GM12864 (cell line): ENCODE data around the gene KRT1.

Source experiments
- DNase-seq: peaks from one replicate; pipeline ENCODE4 v3.0.0-alpha.2; 2011; ENCODE audit warnings: low read depth
- H3K4me3 ChIP-seq: 2 replicates; pipeline ENCODE4 v1.5.1; 2011; ENCODE audit warnings: mild to moderate bottlenecking, low read depth, low read length, control low read depth
- TF ChIP-seq, protein P1 (sequence below): IDR thresholded peaks from 2 replicates; pipeline ENCODE4 v1.5.1; 2011; ENCODE audit warnings: low read depth, mild to moderate bottlenecking, moderate library complexity, low read length, control low read depth, inconsistent platforms; ENCODE audit errors: missing control alignments

Gene KRT1

DNA sequence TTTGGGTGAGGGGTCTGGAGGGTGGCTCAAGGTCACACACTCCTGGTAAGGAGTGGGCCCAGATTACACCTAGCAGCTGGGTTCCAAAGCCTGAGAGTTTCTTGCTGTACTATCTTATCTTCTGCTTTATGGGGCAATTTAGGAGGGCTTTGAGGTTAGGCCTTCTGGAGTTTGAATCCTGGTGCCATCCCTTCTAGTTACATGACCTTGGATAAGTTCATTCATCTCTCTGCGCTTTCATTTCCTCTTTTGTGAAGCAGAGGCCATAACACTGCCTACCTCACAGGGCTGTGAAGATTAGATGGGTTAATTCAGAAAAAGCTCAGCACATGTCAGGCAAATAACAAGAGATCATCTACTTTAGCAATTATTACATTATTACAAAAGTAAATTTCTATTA lies 30.5 kb upstream of the KRT1 start:
- TF ChIP-seq, protein P1, sequence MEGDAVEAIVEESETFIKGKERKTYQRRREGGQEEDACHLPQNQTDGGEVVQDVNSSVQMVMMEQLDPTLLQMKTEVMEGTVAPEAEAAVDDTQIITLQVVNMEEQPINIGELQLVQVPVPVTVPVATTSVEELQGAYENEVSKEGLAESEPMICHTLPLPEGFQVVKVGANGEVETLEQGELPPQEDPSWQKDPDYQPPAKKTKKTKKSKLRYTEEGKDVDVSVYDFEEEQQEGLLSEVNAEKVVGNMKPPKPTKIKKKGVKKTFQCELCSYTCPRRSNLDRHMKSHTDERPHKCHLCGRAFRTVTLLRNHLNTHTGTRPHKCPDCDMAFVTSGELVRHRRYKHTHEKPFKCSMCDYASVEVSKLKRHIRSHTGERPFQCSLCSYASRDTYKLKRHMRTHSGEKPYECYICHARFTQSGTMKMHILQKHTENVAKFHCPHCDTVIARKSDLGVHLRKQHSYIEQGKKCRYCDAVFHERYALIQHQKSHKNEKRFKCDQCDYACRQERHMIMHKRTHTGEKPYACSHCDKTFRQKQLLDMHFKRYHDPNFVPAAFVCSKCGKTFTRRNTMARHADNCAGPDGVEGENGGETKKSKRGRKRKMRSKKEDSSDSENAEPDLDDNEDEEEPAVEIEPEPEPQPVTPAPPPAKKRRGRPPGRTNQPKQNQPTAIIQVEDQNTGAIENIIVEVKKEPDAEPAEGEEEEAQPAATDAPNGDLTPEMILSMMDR, result no peak
- H3K4me3 ChIP-seq, result no peak overlapping the region
- no peak for DNase-seq

GRCh38 chr12:52708010-52708409 lies 27.8 kb upstream of the KRT1 start:
- TF ChIP-seq, protein P1, result no peak
- DNase-seq, result no peak
- H3K4me3 ChIP-seq, result no peak overlapping the region

DNA sequence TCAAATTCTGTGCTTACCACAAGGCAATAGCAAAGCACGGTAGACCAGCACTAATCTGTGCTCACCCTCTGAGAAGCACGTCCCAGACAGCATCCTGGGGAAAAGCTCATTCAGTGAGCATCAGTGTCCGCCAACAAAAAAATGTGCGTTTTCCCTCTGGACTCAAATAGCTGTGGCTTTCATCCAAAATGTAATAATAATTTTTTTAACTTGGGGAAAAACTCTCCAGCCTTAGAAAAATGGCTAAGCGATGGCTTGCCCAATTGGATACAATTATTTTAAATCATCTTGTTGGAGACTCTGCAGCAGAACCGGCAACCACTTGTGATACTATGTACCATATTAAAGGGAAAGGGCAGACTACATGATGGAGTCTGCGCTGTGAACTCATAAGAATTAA lies 24.3 kb upstream of the KRT1 start:
- H3K4me3 ChIP-seq, result no peak overlapping the region
- no peak for DNase-seq
- TF ChIP-seq, protein P1, result no peak

GRCh38 chr12:52703878-52704277 lies 23.7 kb upstream of the KRT1 start:
- H3K4me3 ChIP-seq, result no peak overlapping the region
- TF ChIP-seq, protein P1, result no peak
- DNase-seq, result no peak

- DNase-seq, result no peak
- H3K4me3 ChIP-seq, result no peak within 1 kb of the TSS
- TF ChIP-seq, protein P1, result no peak
Measured at GRCh38 chr12:52703424-52703823, 23.2 kb upstream of the KRT1 start, which contains the start of gene KRT77. TSS of gene KRT77 (minus strand) at chr12:52703524. CDS start at chr12:52703434, 90 bp downstream.

GRCh38 chr12:52702338-52702737 lies 22.1 kb upstream of the KRT1 start:
- TF ChIP-seq, protein P1, result no peak
- no peak overlapping the region for H3K4me3 ChIP-seq
- DNase-seq, result no peak

DNA sequence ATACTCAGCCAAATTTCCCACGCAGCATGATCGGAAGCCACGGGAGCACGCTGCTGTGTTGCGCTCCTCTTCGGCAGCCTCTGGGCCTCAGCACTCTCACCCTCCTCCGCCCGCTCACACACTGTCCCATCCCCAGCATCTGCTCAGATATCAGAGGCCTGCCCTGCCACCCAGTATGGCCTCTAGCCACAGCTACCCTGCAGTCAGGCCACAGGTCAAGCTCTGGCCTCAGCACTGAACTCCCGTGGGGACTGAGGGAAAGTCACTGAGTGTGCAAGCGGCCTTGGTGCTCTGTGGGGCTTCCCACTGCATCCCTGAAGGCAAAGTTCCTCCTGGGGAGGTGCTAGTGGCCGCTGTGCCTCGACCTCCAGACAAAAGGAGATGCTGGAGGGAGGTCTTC lies 21.1 kb upstream of the KRT1 start:
- DNase-seq, result no peak
- no peak overlapping the region for H3K4me3 ChIP-seq
- TF ChIP-seq, protein P1, result no peak
